ENCODE data around the gene SDR42E2. TPM values are rescaled to one million over a fixed set of nuclear protein-coding genes. Genes with fewer than 3 reads are reported as not detected.
"Not testable (repeated sequence)": the region's sequence is repeated elsewhere in the genome, so short reads cannot be mapped to it uniquely, and the experiment has no call there.

SDR42E2 gene
- total RNA-seq, 1 donor: 0.27 TPM

GRCh38 chr16:22153078-22153477 lies 9.2 kb upstream of the SDR42E2 start:
- not testable (repeated sequence) for DNase-seq (ENCODE audit: low read depth in 2 of 3, low spot score in 2 of 3)

DNA sequence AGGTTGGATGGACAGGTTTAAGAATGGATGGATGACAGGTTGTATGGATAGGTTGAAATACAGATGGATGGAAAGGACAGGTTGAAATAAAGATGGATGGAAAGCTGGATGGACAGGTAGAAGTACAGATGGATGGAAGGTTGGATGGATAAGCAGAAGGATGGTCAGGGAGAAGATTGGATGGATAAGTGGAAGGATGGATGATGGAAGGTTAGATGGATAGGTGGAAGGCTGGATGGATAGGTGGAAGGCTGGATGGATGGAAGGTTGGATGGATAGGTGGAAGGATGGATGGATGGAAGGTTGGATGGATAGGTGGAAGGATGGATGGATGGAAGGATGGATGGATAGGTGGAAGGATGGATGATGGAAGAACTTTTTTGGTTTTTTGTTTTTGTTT lies 905 bp upstream of the SDR42E2 start:
- DNase-seq (ENCODE audit: low read depth in 2 of 3, low spot score in 2 of 3): no peak

- DNase-seq (ENCODE audit: low read depth in 2 of 3, low spot score in 2 of 3): no peak
Observed at GRCh38 chr16:22162656-22163009, 327 bp downstream of the SDR42E2 start.

- no peak for DNase-seq (ENCODE audit: low read depth in 2 of 3, low spot score in 2 of 3)
Observed at GRCh38 chr16:22163806-22164205, 1.5 kb downstream of the SDR42E2 start.

- no peak for DNase-seq (ENCODE audit: low read depth in 2 of 3, low spot score in 2 of 3)
Observed at GRCh38 chr16:22164482-22164881, 2.2 kb downstream of the SDR42E2 start.

- DNase-seq (ENCODE audit: low read depth in 2 of 3, low spot score in 2 of 3): no peak
Observed at GRCh38 chr16:22165508-22166285, 3.4 kb downstream of the SDR42E2 start.

GRCh38 chr16:22171953-22172352 lies 9.6 kb downstream of the SDR42E2 start:
- no peak for DNase-seq (ENCODE audit: low read depth in 2 of 3, low spot score in 2 of 3)

- not testable (repeated sequence) for DNase-seq (ENCODE audit: low read depth in 2 of 3, low spot score in 2 of 3)
Observed at GRCh38 chr16:22172642-22173041, 10.3 kb downstream of the SDR42E2 start.

GRCh38 chr16:22174642-22175041 lies 12.3 kb downstream of the SDR42E2 start:
- DNase-seq (ENCODE audit: low read depth in 2 of 3, low spot score in 2 of 3): no peak

DNA sequence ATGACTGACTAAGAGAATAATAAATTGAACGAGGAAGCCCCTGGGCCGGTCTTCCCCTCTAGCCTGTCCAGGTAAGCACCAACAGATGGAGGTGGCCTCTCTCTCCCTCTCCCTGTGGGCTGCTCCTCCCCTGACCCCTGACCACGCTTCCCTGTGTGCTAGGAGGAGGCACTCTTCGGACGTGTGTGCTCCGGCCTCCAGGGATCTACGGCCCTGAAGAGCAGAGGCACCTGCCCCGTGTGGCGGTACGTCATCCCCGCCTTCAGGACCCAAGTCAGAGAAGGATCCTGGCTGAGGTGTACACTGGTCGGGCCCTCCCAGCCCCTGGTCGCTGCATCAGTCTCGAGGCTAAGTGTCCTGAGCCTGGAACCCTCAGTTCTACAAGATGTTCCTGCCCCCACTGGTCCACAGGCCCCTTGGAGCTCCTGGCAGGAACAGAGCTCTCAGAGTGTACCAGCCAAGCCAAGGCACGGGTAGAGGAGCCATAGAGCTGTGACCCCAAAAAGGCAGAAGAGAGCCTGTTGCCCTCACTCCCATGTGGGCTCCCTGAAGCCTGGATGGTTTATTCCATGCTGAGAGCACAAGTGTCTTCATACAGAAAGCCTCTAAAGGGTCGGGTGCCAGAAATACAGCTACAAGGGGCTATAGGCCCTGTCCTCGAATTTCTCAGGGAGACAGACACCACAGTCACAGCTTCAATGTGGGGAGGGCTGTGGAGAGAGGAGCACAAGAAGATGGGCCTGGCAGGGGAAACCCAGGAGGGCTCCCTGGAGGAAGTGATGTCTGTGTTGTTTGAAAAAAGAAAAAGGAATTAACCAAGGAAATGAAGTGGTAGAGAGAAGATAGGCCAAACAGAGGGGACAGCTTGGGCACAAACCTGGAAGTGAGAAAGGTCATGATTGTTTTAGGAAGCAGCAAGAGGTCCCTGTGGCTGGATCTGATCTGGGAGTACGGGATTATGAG lies 15.9 kb downstream of the SDR42E2 start:
- no peak for DNase-seq (ENCODE audit: low read depth in 2 of 3, low spot score in 2 of 3)

DNA sequence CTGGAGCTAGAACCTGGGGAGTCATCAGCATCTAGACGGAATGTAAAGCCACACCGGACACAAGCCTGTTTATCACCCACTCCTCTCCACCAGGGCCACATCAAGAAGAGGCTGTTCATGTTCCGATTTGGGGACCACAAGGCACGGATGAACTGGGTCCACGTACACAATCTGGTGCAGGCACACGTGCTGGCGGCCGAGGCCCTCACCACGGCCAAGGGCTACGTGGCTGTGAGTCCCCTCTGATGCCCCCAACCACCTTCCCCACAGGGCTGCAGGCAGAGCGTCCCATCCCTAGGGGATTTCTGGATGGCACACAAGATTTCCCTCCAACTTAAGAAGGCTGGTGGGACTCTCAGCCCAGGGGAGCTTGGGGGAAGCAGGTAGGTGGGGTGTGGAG lies 19.1 kb downstream of the SDR42E2 start:
- DNase-seq (ENCODE audit: low read depth in 2 of 3, low spot score in 2 of 3): no peak

- no peak for DNase-seq (ENCODE audit: low read depth in 2 of 3, low spot score in 2 of 3)
Observed at GRCh38 chr16:22181843-22182242, 19.5 kb downstream of the SDR42E2 start.

DNA sequence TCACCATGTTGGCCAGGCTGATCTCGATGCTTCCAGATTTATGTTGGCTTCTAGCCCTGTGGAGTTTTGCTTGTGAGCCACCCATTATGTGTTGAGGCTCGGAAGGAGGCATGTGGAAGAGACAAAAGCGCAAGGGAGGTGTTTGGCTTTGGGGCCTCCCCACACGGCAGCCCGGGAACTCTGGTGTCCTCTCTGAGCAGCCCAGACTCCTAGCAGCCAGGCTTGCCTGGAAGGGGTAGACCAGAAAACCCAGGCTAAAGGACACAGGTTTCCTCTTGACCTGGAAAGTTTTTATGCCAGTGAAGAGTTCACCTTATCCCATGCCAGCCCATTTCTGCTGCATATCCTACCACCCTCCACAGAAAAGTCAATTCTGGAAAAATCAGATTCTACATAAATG lies 21.0 kb downstream of the SDR42E2 start:
- no peak for DNase-seq (ENCODE audit: low read depth in 2 of 3, low spot score in 2 of 3)

GRCh38 chr16:22183901-22184614 lies 21.8 kb downstream of the SDR42E2 start:
- DNase-seq (ENCODE audit: low read depth in 2 of 3, low spot score in 2 of 3): peak in 1 of 3 donors; percentile 35

DNA sequence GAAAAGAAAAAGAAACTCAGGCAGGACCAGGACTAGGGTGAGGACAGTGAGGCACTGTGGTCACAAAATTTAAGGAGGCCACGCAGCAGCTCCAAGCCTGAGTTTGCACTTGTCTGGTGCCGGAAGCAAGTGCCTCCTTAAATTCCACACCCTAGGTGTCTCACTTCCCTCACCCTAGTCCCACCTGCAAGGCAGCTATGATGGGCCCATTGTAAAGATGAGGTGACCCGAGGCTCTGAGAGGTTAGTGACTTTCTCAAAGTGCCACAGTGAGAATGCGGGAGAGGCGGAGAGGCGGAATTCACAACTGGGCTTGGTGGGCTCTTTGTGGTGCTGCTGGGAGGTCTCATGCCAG lies 22.3 kb downstream of the SDR42E2 start:
- no peak for DNase-seq (ENCODE audit: low read depth in 2 of 3, low spot score in 2 of 3)

DNA sequence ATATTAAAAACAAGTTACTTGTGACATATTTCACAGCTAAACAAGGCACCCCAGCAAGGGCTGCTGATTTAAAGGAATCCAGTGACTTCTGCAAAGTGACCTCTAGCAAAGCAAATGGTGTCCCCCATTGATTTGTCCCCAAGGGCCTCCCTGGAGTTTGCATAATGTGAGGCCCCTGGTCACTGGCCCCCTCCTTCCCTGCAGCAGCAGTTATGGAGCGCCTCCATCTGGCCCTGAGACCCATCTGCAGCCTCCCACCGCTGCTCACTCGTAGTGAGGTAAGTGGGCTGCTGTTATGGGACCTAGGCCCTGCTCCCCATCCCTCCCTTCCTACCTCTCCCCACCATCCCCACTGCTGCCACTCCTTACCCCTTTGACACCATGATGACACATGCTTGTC lies 24.2 kb downstream of the SDR42E2 start:
- DNase-seq (ENCODE audit: low read depth in 2 of 3, low spot score in 2 of 3): no peak

GRCh38 chr16:22188267-22188594 lies 25.9 kb downstream of the SDR42E2 start:
- no peak for DNase-seq (ENCODE audit: low read depth in 2 of 3, low spot score in 2 of 3)

- peak; percentile 43 to 85 (median 81) for DNase-seq (ENCODE audit: low read depth in 2 of 3, low spot score in 2 of 3)
Observed at GRCh38 chr16:22188595-22189442, 26.5 kb downstream of the SDR42E2 start.

- DNase-seq (ENCODE audit: low read depth in 2 of 3, low spot score in 2 of 3): peak in 2 of 3 donors; percentile 68 to 84
Observed at GRCh38 chr16:22189473-22190080, 27.3 kb downstream of the SDR42E2 start.
